Memory B cell (primary cell): ENCODE data around the gene PRDX6.

ENCODE experiments used
- ATAC-seq: fragments of 150-1000 bp; cut with Tn5 transposase; 2 replicates; pipeline ENCODE4 v1.10.0; 2021; ENCODE audit warnings: low read depth, mild to moderate bottlenecking, moderate library complexity
- DNase-seq, 2 donors: peaks; one replicate each; pipeline ENCODE4 v3.0.0; 2022; ENCODE audit warnings: low spot score in 2 of 2
- H3K27ac Mint-ChIP-seq: one replicate; pipeline ENCODE4 v1.8.0; 2022; ENCODE audit warnings: mild to moderate bottlenecking, moderate library complexity, mixed read lengths
- H3K27me3 Mint-ChIP-seq: one replicate; pipeline ENCODE4 v1.8.0; 2022; ENCODE audit warnings: mixed read lengths
- H3K36me3 Mint-ChIP-seq: one replicate; pipeline ENCODE4 v1.8.0; 2022; ENCODE audit warnings: mild to moderate bottlenecking, mixed read lengths
- H3K4me1 Mint-ChIP-seq: one replicate; pipeline ENCODE4 v1.8.0; 2022; ENCODE audit warnings: mixed read lengths
- H3K4me3 Mint-ChIP-seq: one replicate; pipeline ENCODE4 v1.8.0; 2022; ENCODE audit warnings: mild to moderate bottlenecking, moderate library complexity, mixed read lengths
- H3K9me3 Mint-ChIP-seq: one replicate; pipeline ENCODE4 v1.8.0; 2022; ENCODE audit warnings: mixed read lengths

Gene PRDX6, protein sequence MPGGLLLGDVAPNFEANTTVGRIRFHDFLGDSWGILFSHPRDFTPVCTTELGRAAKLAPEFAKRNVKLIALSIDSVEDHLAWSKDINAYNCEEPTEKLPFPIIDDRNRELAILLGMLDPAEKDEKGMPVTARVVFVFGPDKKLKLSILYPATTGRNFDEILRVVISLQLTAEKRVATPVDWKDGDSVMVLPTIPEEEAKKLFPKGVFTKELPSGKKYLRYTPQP

DNA sequence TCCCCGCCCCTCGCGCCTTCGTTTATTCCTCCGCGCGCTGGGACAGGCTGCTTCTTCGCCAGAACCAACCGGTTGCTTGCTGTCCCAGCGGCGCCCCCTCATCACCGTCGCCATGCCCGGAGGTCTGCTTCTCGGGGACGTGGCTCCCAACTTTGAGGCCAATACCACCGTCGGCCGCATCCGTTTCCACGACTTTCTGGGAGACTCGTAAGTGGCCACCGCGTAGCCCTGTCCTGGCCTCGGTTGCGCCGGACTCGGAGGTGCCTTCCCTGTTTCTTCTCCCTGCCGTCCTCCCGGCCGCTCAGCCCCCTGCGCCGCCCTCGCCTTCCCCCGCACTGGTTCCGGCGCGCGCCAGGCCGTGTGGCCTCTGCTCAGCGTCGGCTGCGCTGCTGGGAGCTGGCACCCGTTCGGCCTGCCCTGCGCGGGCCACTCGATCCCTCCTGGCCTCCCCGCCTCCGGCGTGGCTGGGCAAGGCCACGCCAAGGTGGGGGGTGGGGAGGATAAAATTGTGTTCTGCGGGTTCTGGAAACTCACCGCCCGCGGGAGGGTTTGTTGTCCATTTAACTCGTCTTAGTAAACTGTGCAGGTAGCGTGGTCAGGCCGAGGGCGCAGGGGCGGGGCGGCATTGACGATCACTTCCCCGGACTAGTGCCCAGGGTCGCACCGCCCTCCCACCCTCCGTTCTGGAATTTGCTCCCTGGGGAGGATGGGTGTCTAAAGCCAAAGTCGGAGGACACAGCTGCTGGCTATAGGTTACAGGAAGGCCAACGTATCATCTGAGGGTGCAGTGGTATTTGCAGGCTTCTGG is at the start of gene PRDX6:
PRDX6 (plus strand) TSS at position 50 of the 808 bp plus-strand sequence; CDS start at position 113, 63 bp downstream.
- H3K27ac Mint-ChIP-seq, result peak within 1 kb of the TSS; percentile 91
- peak within 1 kb of the TSS; percentile 93 for H3K4me3 Mint-ChIP-seq
- H3K27me3 Mint-ChIP-seq, result no peaks in the 10 kb centered on the region
- H3K4me1 Mint-ChIP-seq, result peaks cover 44% of the 10 kb centered on the region
- no peaks in the 10 kb centered on the region for H3K9me3 Mint-ChIP-seq
- DNase-seq, result peak in 1 of 2 donors; percentile 66
- ATAC-seq, result peak; percentile 23
- H3K36me3 Mint-ChIP-seq, result peaks cover 16% of the 10 kb centered on the region

DNA sequence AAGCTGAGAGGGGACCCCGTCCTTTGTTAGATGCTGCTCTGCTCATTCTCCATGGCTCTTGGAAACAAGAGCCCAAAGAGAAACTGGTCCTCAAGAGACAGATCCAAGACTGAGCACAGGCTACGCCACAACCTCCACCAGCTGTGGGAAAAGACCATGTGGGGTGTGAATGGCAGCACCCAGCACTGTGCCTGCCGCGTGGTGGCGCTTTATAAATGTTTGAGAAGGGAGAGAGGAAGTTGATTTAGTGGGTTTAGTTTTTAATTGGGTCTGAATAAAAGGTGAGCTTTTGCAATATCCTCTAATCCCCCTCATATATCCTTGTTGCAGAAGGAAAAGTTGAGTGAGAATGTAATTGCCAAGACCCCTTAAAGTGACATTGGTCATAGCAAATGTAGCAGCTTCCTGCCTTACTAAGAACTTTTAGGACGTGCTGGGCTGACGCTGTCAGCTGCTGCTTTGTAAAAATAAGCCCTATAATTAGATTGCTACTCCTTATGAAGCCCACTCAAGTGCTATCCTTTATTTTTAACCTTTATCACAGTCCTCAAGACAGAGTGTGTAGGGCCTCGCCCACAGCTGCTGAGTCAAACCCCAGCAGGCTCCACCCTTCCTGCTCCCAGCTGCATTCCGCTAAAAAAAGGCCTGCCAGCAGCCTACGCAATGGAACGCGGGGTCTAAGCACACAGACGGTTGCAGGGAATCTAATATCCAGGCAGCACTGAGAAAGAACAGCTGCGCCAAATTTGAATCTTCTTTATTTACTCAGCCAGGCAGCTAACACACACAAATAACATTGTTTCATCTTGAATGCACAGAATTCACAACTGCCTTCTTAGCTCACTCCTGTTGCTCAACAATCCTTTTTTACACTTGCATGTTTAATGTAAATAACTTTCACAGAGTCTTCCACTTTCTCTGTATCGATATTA is 47.4 kb upstream of the PRDX6 start:
- Mint-ChIP-seq H3K9me3 (no peaks in the 10 kb centered on the region), H3K4me1 (peaks cover 14% of the 10 kb centered on the region), H3K36me3 (no peaks in the 10 kb centered on the region), H3K27ac (peak overlapping the region; percentile 81), H3K27me3 (no peaks in the 10 kb centered on the region), H3K4me3 (peak overlapping the region; percentile 47)
- peak; percentile 65 to 67 for DNase-seq
- ATAC-seq, result peak; percentile 92

DNA sequence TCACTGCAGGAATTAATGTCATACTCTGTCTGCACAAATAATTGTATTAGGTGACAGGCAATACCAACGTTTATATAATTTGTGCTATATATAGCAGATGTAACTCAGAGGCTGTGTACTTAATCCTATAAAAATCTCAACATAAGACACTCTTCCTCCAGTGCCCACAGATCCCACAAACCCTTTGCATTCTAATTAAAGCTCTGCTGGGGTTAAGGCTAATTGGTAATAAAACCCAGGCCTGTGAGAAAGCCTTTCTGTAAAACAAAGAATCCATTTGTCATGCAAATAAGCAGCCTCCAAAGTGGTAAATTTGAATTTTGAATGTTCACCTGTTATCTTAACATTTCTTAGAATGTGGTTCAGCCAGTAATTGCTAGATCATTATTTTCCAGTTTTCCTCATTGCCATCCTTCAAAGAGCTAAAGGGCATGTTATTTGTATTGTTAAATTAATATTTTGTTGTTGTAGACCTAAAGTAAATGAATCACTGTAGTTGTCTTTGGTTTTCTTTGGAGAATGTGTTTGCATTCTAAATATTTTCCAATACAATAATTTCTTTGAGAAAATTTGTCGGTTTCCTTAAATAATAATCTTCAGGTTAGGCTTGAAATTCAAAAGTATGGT is 46.3 kb upstream of the PRDX6 start:
- DNase-seq (no peak), ATAC-seq (no peak)
- Mint-ChIP-seq H3K36me3 (no peaks in the 10 kb centered on the region), H3K9me3 (no peaks in the 10 kb centered on the region), H3K27me3 (no peaks in the 10 kb centered on the region), H3K4me3 (no peak overlapping the region), H3K4me1 (peaks cover 14% of the 10 kb centered on the region), H3K27ac (no peak overlapping the region)

DNA sequence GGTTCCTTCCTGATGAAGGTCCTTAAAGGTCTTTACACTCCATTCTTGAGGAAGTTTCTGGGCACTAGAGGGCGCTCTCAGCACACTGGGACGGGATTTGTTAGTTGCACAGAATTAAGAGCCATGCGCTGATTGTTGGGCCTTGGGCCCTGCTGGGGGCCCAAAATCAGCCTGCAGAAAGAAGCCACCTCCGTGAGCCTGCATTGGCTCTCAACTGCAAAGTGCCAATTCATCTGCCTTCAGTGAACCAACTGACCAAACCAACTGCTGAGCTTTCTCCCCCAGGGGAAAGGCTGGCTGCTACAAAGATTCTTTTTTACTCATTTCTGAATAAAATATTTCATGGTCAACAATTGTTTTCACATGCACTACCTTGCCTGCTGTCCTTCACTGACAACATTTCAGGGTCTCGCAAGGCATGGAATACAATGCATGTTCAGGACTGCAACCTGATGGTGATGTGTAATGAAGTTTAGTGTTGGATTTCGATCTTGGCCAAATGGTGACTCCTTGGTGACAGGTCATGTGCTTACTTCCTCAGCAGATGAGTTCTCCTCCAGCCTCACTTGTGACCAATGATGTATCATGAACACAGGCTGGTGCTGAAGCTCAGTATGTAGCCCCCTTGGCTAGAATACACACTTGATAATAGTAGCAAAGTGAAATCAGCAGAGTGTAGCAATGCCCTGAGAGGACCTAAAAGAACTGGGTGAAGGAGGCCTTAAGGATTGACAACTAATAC is 45.7 kb upstream of the PRDX6 start:
- DNase-seq, result peak; percentile 83 to 85
- Mint-ChIP-seq H3K4me1 (peaks cover 14% of the 10 kb centered on the region), H3K27ac (no peak overlapping the region), H3K9me3 (no peaks in the 10 kb centered on the region), H3K4me3 (no peak overlapping the region), H3K27me3 (no peaks in the 10 kb centered on the region), H3K36me3 (no peaks in the 10 kb centered on the region)
- ATAC-seq, result peak; percentile 76

DNA sequence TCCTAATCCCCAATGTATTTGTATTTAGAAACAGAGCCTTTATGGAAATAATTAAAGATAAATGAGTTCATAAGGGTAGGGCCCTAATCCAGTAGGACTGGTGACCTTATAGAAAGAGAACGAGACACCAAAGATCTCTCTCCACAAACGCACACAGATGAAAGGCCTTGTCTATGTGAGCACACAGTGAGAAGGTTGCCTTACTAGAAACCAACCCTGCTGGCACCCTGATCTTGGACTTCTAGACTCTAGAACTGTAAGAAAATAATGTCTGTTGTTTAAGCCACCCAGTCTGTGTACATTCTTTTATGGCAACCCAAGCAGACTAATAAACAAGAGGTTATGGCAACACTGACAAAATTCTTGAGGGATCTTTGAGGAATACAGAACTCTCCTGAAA is 44.8 kb upstream of the PRDX6 start:
- Mint-ChIP-seq H3K27ac (no peak overlapping the region), H3K36me3 (no peaks in the 10 kb centered on the region), H3K27me3 (no peaks in the 10 kb centered on the region), H3K9me3 (no peaks in the 10 kb centered on the region), H3K4me1 (peaks cover 14% of the 10 kb centered on the region), H3K4me3 (no peak overlapping the region)
- ATAC-seq, result no peak
- no peak for DNase-seq

DNA sequence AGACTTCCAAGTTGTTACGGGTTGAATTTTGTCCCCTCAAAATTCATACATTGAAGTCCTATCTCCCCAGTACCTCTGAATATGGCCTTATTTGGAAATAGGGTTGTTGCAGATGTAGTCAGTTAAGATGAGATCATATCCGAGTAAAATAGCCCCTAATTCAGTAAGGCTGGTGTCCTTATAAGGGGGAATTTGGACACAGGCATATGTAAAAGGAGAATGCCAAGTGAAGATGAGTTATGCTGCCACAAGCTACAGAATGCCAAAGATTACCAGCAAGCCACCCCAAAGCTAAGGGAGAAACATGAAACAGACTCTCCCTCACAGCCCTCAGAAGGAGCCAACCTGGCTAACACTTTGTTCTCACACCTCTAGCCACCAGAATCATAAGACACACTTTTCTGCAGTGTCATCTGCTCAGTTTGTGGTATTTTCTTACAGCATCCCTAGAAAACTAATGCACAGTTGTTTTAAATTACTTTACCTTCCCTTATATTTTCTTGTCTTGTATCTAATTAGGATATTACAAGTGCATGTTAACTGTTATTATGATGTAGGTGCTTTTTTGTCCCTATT is 43.3 kb upstream of the PRDX6 start:
- peaks cover 14% of the 10 kb centered on the region for H3K4me1 Mint-ChIP-seq
- DNase-seq, result no peak
- H3K9me3 Mint-ChIP-seq, result no peaks in the 10 kb centered on the region
- H3K4me3 Mint-ChIP-seq, result no peak overlapping the region
- ATAC-seq, result no peak
- H3K36me3 Mint-ChIP-seq, result no peaks in the 10 kb centered on the region
- H3K27ac Mint-ChIP-seq, result peak overlapping the region; percentile 14
- no peaks in the 10 kb centered on the region for H3K27me3 Mint-ChIP-seq

DNA sequence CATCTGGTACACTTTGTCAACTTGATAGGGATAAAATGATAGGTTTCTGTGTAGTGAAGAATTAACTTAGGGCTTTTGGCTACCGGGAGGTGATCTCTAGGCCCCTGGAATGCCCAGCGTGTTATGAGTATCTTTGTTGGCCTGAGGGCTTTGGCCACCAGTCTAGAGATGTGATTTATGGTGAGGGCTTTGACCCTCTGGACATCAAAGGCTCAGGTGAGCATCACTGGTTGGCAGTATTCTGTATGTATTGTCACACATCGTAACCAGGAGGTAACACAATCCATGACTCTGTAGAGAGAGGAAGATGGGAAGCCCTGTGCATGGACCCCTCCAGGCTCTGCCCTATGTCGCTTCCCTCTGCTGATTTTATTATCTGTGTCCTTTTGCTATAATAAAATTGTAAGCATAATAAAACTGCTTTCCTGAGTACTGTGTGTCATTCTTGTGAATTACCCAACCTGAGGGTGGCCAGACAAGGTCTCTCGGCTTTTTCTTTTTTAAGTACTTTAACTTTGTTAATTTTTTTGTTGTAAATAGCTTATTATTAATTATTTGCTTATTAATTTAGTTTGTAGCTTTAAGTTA is 40.2 kb upstream of the PRDX6 start:
- Mint-ChIP-seq H3K4me1 (no peaks in the 10 kb centered on the region), H3K4me3 (no peak overlapping the region), H3K9me3 (no peaks in the 10 kb centered on the region), H3K36me3 (peaks cover 3% of the 10 kb centered on the region), H3K27ac (no peak overlapping the region), H3K27me3 (no peaks in the 10 kb centered on the region)
- DNase-seq (no peak), ATAC-seq (no peak)

DNA sequence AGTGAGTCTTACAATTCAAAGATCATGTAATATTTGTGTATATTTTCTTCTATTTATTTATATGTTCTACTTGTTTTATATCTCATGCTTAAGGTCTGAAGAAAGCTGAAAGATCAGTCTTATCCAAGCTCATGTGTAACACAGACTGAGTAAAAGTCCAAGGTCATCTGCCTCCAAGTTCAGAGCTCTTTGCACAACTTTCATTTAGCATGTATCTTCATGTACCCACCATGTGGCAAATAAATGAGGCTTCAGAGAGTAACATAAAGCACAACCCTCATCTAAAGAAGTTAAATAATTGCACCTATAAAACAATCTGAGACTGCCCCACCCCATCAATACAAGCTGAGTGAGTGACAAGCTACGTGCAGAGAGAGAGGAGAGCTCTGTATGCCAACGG is 38.5 kb upstream of the PRDX6 start:
- Mint-ChIP-seq H3K4me3 (no peak overlapping the region), H3K27ac (no peak overlapping the region), H3K27me3 (no peaks in the 10 kb centered on the region), H3K9me3 (no peaks in the 10 kb centered on the region), H3K4me1 (no peaks in the 10 kb centered on the region), H3K36me3 (peaks cover 9% of the 10 kb centered on the region)
- no peak for DNase-seq
- ATAC-seq, result no peak

DNA sequence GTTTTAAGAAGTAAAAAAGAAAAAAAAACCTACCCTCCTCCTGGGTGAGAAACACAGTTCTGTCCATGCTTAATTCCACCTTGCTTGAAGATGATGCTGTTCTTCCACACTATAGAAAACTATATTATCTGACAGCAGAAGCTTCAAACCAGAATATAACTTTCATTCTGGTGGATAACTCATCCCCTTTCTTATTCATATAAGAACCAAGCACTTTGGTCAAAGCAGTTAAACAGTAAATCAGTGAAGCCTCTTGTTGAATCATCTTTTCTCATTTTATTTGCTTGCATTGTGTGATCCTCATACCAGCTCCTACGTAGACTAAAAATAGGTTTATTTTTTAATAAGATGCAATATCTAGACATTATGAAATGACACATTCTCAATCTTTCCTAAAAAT is 36.7 kb upstream of the PRDX6 start:
- Mint-ChIP-seq H3K9me3 (no peaks in the 10 kb centered on the region), H3K36me3 (peaks cover 12% of the 10 kb centered on the region), H3K4me1 (peaks cover 10% of the 10 kb centered on the region), H3K4me3 (no peak overlapping the region), H3K27me3 (no peaks in the 10 kb centered on the region), H3K27ac (no peak overlapping the region)
- no peak for DNase-seq
- no peak for ATAC-seq

DNA sequence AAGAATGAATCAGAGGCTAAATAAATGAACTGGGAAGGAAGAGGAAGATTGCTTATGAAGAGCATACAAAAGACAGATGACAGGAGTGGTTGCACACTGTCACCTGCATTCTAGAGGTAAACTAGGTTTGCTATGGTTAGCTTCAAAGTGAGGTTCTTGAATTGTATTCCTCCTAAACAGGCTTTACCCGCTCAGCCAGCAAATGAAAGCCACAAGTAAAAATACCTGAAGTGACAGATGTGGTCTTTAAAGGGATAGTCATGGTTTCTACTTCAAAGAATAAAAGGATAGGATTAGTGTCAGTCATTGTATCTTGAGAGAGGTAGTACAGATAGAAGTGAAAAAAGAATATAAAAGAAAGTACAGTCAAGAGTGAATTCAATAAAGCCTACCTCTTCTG is 32.4 kb upstream of the PRDX6 start:
- no peak overlapping the region for H3K27ac Mint-ChIP-seq
- ATAC-seq, result no peak
- H3K27me3 Mint-ChIP-seq, result no peaks in the 10 kb centered on the region
- H3K4me3 Mint-ChIP-seq, result no peak overlapping the region
- peaks cover 45% of the 10 kb centered on the region for H3K36me3 Mint-ChIP-seq
- no peak for DNase-seq
- peaks cover 6% of the 10 kb centered on the region for H3K9me3 Mint-ChIP-seq
- H3K4me1 Mint-ChIP-seq, result peaks cover 11% of the 10 kb centered on the region

DNA sequence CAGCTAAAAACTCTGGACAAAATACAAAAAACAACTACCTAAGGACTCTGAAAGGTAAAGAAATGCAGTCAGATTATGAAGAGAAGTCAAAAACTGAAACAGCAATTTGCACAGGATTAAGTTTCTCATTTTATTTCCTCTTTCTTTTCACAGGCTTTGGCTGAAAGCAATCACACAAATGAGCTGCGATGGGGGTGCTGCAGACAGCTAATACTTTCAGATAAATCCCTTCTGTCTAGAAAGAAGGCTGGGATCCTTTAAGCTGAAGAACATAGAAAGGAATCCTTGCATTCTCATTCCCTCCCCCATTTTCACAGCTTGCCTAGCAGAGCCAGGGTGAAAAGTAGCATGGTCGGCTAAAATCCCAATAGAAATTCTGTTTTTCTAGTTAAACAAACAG is 32.0 kb upstream of the PRDX6 start:
- Mint-ChIP-seq H3K4me3 (no peak overlapping the region), H3K36me3 (peaks cover 45% of the 10 kb centered on the region), H3K9me3 (peaks cover 6% of the 10 kb centered on the region), H3K27ac (no peak overlapping the region), H3K27me3 (no peaks in the 10 kb centered on the region), H3K4me1 (peaks cover 13% of the 10 kb centered on the region)
- ATAC-seq, result no peak
- no peak for DNase-seq

DNA sequence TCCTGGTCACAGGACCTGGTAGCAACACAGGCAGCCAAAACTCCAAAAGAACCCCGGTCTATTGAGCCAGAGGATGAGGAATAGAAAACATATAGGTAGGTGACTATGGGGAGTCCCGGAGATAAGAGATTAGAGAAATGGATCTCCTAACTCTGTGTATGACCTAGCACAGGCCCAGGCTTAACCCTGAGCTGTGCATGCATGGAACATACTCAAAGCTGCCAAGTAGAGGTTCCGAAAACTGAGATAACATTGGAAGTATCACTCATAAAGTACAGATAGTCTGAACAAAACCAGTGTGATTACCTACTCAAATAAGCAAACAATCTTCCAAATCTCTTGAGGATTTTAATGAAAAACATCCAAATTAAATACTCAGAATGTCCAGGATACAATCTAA is 31.5 kb upstream of the PRDX6 start:
- DNase-seq, result no peak
- Mint-ChIP-seq H3K9me3 (peaks cover 6% of the 10 kb centered on the region), H3K27me3 (no peaks in the 10 kb centered on the region), H3K4me1 (peaks cover 13% of the 10 kb centered on the region), H3K36me3 (peaks cover 45% of the 10 kb centered on the region), H3K4me3 (no peak overlapping the region), H3K27ac (no peak overlapping the region)
- ATAC-seq, result no peak

DNA sequence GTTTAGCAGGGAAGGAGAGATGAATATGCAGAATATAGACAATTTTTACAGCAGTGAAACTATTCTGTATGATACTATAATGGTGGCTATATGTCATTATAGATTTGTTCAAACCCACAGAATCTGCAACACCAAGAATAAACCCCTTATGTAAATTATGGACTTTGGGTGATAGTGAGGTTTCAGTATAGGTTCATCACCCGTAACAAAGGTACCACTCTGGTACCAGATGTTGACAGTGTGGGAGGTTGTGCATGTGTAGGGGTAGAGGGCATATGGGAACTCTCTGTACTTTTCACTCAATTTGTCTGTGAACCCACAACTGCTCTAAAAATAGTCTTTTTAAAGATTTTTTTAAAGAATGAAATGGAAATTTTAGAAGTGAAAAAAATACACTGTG is 29.9 kb upstream of the PRDX6 start:
- Mint-ChIP-seq H3K4me1 (peaks cover 13% of the 10 kb centered on the region), H3K4me3 (no peak overlapping the region), H3K9me3 (peaks cover 6% of the 10 kb centered on the region), H3K27ac (no peak overlapping the region), H3K27me3 (no peaks in the 10 kb centered on the region), H3K36me3 (peaks cover 41% of the 10 kb centered on the region)
- ATAC-seq, result no peak
- no peak for DNase-seq
